ENCODE measurements around the gene PEX6.
"Not testable (repeated sequence)": the region's sequence is repeated elsewhere in the genome, so short reads cannot be mapped to it uniquely, and the experiment has no call there.

- TF ChIP-seq, protein P1, sequence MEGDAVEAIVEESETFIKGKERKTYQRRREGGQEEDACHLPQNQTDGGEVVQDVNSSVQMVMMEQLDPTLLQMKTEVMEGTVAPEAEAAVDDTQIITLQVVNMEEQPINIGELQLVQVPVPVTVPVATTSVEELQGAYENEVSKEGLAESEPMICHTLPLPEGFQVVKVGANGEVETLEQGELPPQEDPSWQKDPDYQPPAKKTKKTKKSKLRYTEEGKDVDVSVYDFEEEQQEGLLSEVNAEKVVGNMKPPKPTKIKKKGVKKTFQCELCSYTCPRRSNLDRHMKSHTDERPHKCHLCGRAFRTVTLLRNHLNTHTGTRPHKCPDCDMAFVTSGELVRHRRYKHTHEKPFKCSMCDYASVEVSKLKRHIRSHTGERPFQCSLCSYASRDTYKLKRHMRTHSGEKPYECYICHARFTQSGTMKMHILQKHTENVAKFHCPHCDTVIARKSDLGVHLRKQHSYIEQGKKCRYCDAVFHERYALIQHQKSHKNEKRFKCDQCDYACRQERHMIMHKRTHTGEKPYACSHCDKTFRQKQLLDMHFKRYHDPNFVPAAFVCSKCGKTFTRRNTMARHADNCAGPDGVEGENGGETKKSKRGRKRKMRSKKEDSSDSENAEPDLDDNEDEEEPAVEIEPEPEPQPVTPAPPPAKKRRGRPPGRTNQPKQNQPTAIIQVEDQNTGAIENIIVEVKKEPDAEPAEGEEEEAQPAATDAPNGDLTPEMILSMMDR (IDR thresholded peaks at IDR 0.05), result not testable (repeated sequence)
- TF ChIP-seq POLR2A (IDR thresholded peaks at IDR 0.05); POLR2AphosphoS5 (IDR thresholded peaks at IDR 0.05); EP300 (IDR thresholded peaks at IDR 0.05; ENCODE audit: low read depth): not testable (repeated sequence)
Measured at GRCh38 chr6:42954405-42954804, 24.6 kb downstream of the PEX6 start.
